Raji (cell line): ENCODE results near the gene GYG1.

Experiments used
- POLR2A ChIP-seq: IDR thresholded peaks from 2 replicates; pipeline ENCODE4 v1.6.1; 2011; ENCODE audit warnings: low read depth, low read length, control low read depth; ENCODE audit not compliant: insufficient read depth

GYG1 gene

GRCh38 chr3:148970271-148970670 is 21.1 kb upstream of the GYG1 start:
- TF ChIP-seq POLR2A: no peak

DNA sequence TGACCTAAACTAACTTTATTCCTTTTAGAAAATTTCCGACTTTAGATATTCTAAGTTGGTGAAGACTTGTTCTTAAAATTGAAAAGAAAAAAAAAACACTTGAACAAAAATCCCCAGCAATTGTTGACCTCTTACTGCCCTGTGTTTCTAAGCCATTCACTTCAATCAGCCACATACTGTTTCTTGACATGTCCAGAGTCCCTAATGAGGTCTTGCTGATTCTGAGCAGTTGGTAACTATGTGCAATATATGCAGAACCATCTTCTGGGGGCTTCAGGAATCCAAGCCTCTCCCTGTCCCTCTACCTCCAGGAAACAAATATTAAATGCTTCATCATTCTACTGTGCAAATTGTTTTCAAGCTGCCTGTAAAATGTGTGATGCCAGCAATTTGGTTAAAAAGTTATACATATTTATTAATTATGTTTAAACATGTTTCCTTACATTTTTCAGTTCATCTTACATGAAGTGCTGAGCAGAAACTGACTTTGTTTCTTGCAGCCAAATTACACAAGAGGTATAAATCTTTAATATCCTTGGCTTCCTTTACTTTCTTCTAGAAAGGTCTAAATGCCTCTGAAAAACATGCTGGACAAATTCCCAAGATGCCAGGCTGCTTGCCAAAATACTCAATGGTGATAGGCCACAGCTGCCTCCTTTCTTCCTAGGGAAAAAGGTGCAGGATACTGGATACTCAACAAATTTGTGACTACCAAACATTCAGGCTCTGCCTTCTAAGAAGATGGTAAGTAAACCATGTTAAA is 19.8 kb upstream of the GYG1 start:
- no peak for TF ChIP-seq POLR2A

GRCh38 chr3:148974726-148975125 is 16.6 kb upstream of the GYG1 start:
- TF ChIP-seq POLR2A: no peak

- no peak for TF ChIP-seq POLR2A
These were observed 16.1 kb upstream of the GYG1 start for GRCh38 chr3:148975248-148975647.

GRCh38 chr3:148975696-148976095 is 15.6 kb upstream of the GYG1 start:
- no peak for TF ChIP-seq POLR2A

DNA sequence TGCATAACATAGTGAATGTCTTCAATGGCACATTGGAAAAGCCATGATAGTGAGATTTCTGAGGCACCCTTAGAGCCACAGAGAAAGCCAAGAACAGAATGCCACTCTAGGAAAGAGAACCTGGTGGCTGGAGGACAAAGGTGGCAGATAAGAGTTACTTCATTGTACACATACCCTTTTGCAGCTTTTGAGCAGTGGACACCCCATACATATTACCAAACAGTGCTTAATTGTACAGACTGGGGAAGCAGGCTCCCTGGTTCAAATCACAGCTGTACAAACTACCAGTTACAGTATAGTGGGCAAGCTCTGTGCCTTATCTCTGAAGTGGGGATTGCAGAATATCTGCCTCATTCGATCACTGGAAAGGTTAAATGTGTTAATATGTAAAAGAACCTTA is 10.1 kb upstream of the GYG1 start:
- no peak for TF ChIP-seq POLR2A

GRCh38 chr3:148990236-148990635 is 1.1 kb upstream of the GYG1 start:
- TF ChIP-seq POLR2A: no peak

GRCh38 chr3:148992027-148992634 is 791 bp downstream of the GYG1 start:
- TF ChIP-seq POLR2A: no peak

GRCh38 chr3:148992635-148993255 is 1.4 kb downstream of the GYG1 start:
- no peak for TF ChIP-seq POLR2A

DNA sequence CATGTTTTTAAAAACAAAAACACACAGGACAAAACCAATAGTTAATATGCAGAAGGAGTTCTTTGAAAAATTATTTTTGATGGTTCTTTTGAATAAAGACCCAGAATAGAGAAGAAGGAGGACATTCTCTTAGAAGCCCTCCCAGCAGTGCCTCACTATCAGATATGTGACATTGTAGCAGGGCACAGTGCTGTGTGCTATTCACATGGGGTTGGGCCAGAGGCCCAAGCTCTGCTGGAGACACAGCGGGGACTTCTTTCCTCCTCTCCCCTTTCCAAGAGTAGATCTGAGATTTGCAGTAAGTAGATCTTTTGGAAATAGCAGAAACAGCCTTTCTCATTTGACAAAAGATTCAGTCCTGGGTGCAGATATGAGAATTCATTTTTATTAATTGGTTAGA is 6.3 kb downstream of the GYG1 start:
- no peak for TF ChIP-seq POLR2A

- no peak for TF ChIP-seq POLR2A
These were observed 7.0 kb downstream of the GYG1 start for GRCh38 chr3:148998297-148998696.

DNA sequence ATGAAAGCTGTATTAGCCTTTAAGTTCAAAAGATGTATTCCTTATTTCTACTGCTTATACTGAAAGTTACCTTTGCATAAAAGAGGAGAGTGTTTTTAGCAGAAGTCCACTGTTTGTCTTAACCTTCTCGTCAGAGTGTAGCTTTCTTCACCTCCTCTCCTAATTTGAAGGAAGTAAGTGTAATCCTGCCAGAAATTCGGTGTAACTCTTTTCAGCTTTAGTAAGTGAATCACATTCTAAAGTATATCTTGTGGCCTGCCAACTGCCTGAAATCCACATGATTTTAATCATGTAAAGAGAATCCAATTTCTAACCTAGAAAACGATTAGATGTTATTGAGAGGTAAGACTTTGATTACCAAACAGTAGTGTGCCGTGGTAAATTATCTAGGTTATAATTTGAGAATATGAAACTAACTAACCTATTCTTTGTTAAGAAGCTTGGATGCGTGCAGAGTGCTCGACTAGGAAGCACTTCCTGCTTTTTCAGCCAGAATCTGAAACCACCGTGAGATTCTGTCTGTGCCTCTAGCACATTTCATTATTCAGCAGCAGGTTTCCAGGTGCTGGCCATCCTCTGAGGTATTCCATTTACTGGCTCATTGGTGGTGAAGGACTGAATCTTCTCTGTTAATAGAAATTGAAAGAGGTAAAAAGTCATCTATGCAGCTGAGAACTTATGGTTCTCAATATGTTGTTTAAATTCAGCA is 7.5 kb downstream of the GYG1 start:
- no peak for TF ChIP-seq POLR2A

DNA sequence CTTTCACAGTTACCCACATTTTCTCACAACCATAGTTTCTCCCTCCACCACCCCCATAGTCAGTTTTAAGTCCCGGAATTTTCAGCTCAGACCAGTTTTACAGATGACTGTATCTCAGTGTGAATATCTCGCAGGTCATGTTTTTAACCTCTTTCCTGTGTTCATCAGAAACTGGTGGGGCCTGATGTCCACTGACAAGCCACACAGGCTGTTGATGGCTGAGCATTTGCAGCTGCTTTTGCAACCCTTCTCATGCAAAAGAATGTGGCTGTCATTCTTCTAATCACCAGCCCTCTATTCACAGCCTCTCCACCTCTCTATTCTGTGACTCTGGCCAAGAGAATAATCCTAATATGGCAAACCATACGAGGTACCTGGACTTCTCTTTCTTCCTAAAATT is 8.5 kb downstream of the GYG1 start:
- no peak for TF ChIP-seq POLR2A

DNA sequence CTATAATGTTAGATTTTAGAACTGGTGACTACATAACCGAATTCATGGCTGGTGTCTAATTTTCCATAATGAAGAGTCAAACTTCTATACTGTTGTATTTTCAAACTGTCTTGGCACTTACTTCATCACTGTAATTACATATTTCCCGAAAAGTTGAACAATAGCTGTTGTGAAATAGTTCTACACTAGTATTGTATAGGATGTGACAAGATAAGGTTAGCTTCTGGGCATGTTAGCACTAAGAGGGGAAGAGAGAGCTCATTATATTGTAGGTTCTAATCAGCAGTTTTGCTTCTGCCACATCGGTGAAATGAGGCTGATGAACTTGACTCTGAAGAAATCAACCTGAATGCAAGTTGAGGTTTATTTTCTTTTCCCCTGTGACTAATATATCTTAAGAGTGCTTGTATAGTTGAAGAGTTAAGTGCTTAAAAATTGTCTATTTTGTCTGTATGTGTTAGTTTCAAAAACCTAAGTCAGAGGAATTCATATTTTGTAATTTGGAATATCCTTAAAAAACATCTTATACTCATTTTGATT is 8.9 kb downstream of the GYG1 start:
- TF ChIP-seq POLR2A: no peak

- no peak for TF ChIP-seq POLR2A
These were observed 10.4 kb downstream of the GYG1 start for GRCh38 chr3:149001727-149002126.
